Measurements from ENCODE around the gene MUC12.
"Not testable (repeated sequence)": the region's sequence is repeated elsewhere in the genome, so short reads cannot be mapped to it uniquely, and the experiment has no call there.

MUC12 gene

GRCh38 chr7:101035941-101036340, 66.6 kb downstream of the MUC12 start:
- intact Hi-C loops (cut with DNase I), result no loop called here
- no peak for DNase-seq

- intact Hi-C loops (cut with DNase I); DNase-seq: not testable (repeated sequence)
Measured at GRCh38 chr7:101041283-101041682, 71.9 kb downstream of the MUC12 start.

GRCh38 chr7:101058355-101058754, 89.0 kb downstream of the MUC12 start:
- intact Hi-C loops (cut with DNase I), result loop anchor here (5.0 kb wide), 1 partner anchor 166 kb away; no protein-coding TSS in a partner anchor
- DNase-seq, result peak in 41 of 42 donors; percentile 19 to 87 (median 55)

- intact Hi-C loops (cut with DNase I), result loop anchor here (5.0 kb wide), 1 partner anchor 167 kb away; no protein-coding TSS in a partner anchor
- no peak for DNase-seq
Measured at GRCh38 chr7:101059620-101059942, 90.2 kb downstream of the MUC12 start.

GRCh38 chr7:101060992-101061391, 91.6 kb downstream of the MUC12 start:
- intact Hi-C loops (cut with DNase I), result no loop called here
- DNase-seq, result no peak

GRCh38 chr7:101064176-101064550, 94.8 kb downstream of the MUC12 start:
- DNase-seq, result peak in 33 of 42 donors; percentile 12 to 67 (median 45)
- intact Hi-C loops (cut with DNase I), result not testable (repeated sequence)

- intact Hi-C loops (cut with DNase I); DNase-seq: not testable (repeated sequence)
Measured at GRCh38 chr7:101065162-101065561, 95.8 kb downstream of the MUC12 start.

GRCh38 chr7:101066141-101066832, 96.9 kb downstream of the MUC12 start:
- intact Hi-C loops (cut with DNase I), result no loop called here

GRCh38 chr7:101066833-101067177, 97.4 kb downstream of the MUC12 start:
- intact Hi-C loops (cut with DNase I), result no loop called here
- no peak for DNase-seq

More at GRCh38 chr7:101066141-101066832, 96.9 kb downstream of the MUC12 start:
- no peak for DNase-seq

- intact Hi-C loops (cut with DNase I), result no loop called here
- DNase-seq, result no peak
Measured at GRCh38 chr7:101068401-101068800, 99.0 kb downstream of the MUC12 start.
